ENCODE results near the gene ABCA6. TPM values are rescaled to one million over a fixed set of nuclear protein-coding genes. Genes with fewer than 3 reads are reported as not detected.

Gene ABCA6
- total RNA-seq, 2 donors from 2014 or later: 1.1 to 1.3 TPM

DNA sequence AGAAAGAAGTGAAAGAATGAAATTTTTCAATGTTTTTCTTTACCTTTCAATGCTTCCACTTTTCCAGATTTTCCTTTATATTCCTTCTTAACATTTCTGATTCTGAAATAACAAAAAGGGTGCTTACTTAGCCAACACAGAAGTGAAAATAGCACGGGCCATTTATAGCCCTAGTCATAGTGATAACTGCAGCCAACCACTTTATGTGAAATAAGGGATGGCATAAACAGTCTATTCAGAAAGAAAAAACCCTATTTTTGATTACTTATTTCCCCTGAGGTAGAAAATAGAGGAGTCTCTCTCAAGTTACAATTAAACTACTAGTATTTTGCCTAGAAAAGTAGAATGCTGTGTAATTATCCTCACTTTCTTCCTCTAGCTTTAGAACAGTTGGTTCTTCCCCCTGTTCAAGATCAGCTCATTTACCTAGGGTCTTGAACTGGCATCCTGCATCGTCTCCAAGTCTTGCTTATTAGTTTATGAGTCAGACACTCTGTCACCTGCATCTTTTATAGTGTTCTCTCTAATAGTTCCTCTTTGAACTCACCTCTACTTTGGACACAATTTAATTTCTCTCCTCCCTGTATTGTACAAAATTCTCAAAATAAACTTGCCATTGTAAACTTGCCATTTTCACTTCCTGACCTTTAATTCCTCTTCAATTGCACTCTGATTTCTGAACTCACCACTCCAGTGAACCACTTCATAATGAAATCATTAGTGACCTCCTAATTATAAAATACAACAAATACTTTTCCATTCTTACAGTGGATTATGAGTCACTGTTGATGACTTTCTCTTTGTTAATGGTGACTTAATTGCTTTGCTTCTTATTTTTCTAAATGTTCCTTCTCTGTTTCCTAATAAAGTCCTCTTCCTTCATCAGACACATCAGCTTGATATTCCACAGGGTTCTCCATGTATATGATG, 23.6 kb downstream of the ABCA6 start:
- no peak overlapping the region for H3K27ac Mint-ChIP-seq
- DNase-seq (ENCODE audit: low spot score): no peak
- ATAC-seq: no peak
- H3K9me3 Mint-ChIP-seq: no peaks in the 10 kb centered on the region
- no peaks in the 10 kb centered on the region for H3K4me1 Mint-ChIP-seq (ENCODE audit: low read depth in 2 of 2)
- no peaks in the 10 kb centered on the region for H3K36me3 Mint-ChIP-seq
- no peak overlapping the region for H3K4me3 Mint-ChIP-seq
- H3K27me3 Mint-ChIP-seq: peaks cover 4 to 13% of the 10 kb centered on the region in 2 donors

DNA sequence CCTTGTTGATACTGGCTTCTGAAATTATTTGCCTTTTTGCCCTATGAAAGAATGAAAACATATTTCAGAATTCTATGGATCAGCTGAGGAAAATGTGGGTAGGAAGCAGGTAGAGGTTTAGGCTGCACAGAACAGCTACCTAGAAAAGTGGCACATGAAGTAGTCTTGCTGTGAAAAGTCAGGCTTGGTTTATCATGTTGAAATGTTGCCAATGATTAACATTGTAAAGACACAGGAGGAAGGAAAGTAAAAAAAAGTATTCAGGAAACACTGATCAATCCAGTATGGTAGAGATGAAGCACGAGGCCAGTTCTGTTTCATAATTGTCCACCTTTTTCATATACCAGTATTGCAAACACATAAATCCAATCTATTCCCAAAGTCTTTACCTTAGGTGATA, 29.9 kb downstream of the ABCA6 start:
- no peak overlapping the region for H3K27ac Mint-ChIP-seq
- H3K4me3 Mint-ChIP-seq: no peak overlapping the region
- H3K27me3 Mint-ChIP-seq: no peaks in the 10 kb centered on the region
- no peaks in the 10 kb centered on the region for H3K9me3 Mint-ChIP-seq
- ATAC-seq: no peak
- no peaks in the 10 kb centered on the region for H3K4me1 Mint-ChIP-seq (ENCODE audit: low read depth in 2 of 2)
- no peak for DNase-seq (ENCODE audit: low spot score)
- H3K36me3 Mint-ChIP-seq: no peaks in the 10 kb centered on the region

DNA sequence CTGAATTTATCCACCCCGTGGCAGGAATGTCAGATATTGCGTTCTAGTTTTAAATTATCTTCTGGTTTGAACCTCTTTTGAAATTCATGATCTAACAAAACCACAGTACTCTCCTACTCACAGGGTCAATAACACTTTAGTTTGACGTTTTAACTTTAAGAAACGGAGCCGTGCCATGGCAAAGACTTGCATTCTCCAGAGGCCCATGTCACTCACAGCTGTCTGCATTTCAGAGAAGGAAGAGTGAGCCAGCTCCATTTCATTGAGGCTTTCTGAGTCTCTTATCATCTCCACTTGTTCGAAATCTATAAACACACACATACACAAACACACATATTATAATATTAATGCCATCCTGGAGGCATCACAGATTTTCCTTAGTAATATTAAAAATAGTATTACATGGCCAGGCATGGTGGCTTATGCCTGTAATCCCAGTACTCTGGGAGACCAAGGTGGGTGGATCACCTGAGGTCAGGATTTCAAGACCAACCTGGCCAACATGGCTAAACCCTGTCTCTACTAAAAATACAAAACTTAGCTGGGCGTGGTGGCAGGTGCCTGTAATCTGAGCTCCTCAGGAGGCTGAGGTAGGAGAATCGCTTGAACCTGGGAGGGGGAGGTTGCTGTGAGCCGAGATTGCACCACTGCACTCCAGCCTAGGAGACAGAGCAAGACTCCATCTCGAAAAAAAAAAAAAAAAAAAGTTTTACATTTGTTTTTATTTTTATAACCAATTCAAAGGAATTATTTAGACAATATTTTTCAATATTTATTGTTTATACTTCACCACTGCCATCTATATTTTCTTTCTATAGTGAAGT, 35.6 kb downstream of the ABCA6 start:
- H3K9me3 Mint-ChIP-seq: no peaks in the 10 kb centered on the region
- H3K27ac Mint-ChIP-seq: no peak overlapping the region
- H3K4me1 Mint-ChIP-seq (ENCODE audit: low read depth in 2 of 2): no peaks in the 10 kb centered on the region
- H3K4me3 Mint-ChIP-seq: no peak overlapping the region
- ATAC-seq (no peak), DNase-seq (ENCODE audit: low spot score) (no peak)
- H3K27me3 Mint-ChIP-seq: no peaks in the 10 kb centered on the region
- H3K36me3 Mint-ChIP-seq: no peaks in the 10 kb centered on the region

DNA sequence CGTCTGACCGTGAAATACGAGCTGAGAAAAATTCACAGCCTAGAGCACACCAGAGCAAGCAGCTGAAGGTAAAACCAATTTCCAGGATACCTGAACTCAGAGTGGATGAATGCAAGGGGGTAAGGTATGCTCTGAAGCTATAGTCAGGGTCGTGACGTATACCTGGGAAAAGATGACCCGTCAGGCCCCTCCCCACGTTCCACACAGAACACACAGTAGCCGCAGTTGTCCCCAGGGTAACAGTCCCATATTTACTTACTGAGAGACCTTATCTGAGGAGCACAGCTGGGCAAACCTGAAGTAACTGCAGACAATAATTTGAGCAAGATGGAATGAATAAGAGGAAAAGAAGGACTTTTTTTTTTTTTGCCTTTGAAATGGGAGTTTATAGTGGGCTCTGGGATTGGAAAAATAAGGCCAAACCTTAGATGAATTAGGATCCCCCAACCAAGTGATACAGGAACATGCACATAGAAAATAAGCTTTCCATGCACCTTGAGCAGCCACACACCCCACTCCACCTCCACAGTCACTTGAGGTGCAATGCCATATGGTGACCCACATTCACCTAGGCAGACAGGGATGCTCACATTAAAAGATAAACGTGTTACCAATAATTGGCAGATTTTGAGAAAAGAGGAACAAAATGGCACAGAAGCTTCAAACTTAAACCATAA, 38.0 kb downstream of the ABCA6 start:
- no peak overlapping the region for H3K4me3 Mint-ChIP-seq
- no peaks in the 10 kb centered on the region for H3K4me1 Mint-ChIP-seq (ENCODE audit: low read depth in 2 of 2)
- no peaks in the 10 kb centered on the region for H3K36me3 Mint-ChIP-seq
- DNase-seq (ENCODE audit: low spot score): no peak
- no peak for ATAC-seq
- no peak overlapping the region for H3K27ac Mint-ChIP-seq
- no peaks in the 10 kb centered on the region for H3K9me3 Mint-ChIP-seq
- no peaks in the 10 kb centered on the region for H3K27me3 Mint-ChIP-seq

DNA sequence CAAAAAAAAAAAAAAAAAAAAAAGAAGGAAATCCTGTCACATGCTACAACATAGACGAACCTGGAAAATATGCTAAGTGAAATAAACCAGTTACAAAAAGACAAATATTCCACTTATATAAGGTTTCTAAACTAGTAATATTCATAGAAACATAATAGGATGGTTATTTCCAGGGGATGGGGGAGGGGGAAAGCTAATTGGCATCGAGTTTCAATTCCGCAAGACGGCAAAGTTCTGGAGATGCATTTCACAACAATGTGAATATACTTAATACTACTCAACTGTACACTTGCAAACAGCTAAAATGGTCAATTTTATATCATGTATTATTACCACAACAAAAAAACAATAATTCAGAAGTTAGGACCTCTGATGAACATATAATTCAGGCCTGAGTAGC, 43.1 kb downstream of the ABCA6 start:
- H3K27ac Mint-ChIP-seq: no peak overlapping the region
- no peaks in the 10 kb centered on the region for H3K36me3 Mint-ChIP-seq
- no peaks in the 10 kb centered on the region for H3K4me1 Mint-ChIP-seq (ENCODE audit: low read depth in 2 of 2)

DNA sequence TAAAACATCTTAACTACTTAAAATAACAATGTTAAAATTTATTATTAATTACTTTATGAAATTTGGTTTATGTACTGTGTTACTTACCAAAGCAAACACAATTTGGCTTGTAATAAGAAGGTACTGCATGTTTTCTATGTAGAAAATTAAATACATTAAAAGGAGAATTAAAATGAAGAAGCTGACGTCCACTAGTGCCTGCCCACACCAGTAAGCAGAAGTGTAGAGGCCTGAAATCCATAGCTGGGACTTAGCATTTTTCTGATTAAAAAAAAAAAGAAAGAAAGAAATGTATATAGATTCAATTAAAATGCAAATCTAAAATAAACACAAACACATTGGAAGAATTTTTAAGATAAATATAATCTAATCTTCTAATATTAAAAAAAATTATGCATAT, 45.2 kb downstream of the ABCA6 start:
- peaks cover 5 to 6% of the 10 kb centered on the region in 2 donors for H3K4me1 Mint-ChIP-seq (ENCODE audit: low read depth in 2 of 2)
- DNase-seq (ENCODE audit: low spot score) (no peak), ATAC-seq (no peak)
- no peak overlapping the region for H3K4me3 Mint-ChIP-seq
- no peaks in the 10 kb centered on the region for H3K9me3 Mint-ChIP-seq
- H3K36me3 Mint-ChIP-seq: no peaks in the 10 kb centered on the region
- no peak overlapping the region for H3K27ac Mint-ChIP-seq
- peaks cover 0 to 4% of the 10 kb centered on the region in 2 donors for H3K27me3 Mint-ChIP-seq

More for the DNA sequence above, 43.1 kb downstream of the ABCA6 start:
- no peaks in the 10 kb centered on the region for H3K27me3 Mint-ChIP-seq
- no peak for DNase-seq (ENCODE audit: low spot score)
- no peak for ATAC-seq
- H3K9me3 Mint-ChIP-seq: no peaks in the 10 kb centered on the region
- no peak overlapping the region for H3K4me3 Mint-ChIP-seq

DNA sequence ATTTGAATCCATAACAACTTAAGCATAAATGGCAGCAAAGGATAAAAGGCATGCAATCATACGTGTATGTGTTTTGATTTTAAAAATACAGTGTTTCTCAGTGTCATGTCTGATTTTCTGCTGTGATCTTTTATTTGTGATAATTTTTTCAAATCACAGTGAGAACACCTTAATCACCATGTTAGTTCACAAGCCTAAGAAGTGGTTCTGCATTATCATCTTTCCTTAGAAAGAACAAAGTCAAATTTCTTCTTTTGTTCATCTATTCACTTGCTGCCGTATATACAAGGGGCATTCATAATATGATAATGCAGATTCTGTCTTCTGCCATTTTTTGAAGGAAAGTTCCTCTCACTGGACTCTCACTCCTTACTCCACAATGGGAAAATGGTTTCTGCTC, 47.7 kb downstream of the ABCA6 start:
- ATAC-seq (no peak), DNase-seq (ENCODE audit: low spot score) (no peak)
- H3K27ac Mint-ChIP-seq: no peak overlapping the region

DNA sequence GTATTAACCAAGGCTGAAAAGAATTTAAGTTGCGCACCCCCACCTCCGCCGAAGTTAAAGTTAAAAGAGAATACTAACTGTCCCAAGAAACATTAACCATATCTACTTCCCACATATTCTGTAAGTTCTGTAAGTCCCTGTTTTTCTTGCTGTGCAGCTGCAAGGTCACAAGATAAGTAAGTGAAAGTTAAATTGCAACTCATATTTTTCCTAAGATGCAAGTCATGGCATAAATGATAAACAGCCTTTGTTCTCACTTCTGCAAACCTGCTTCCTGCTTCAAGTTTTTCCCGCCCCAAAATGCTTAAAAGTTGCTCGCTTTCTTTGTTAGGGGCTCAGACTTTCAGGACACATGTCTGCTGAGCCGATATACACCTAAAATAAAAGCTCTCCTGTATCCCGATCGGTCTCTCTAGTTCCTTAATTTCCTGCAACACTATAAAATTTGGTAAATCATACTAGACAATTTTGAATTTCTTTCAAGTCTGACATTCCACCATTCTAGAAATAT, 48.4 kb downstream of the ABCA6 start:
- Mint-ChIP-seq H3K4me1 (ENCODE audit: low read depth in 2 of 2) (peaks cover 5 to 6% of the 10 kb centered on the region in 2 donors), H3K27ac (peak overlapping the region in 1 of 2 donors; percentile 9), H3K9me3 (peaks cover 3% of the 10 kb centered on the region), H3K4me3 (peak overlapping the region; percentile 23), H3K27me3 (peaks cover 0 to 7% of the 10 kb centered on the region in 2 donors), H3K36me3 (no peaks in the 10 kb centered on the region)
- no peak for DNase-seq (ENCODE audit: low spot score)
- no peak for ATAC-seq

More for the DNA sequence above, 47.7 kb downstream of the ABCA6 start:
- H3K27me3 Mint-ChIP-seq: peaks cover 0 to 4% of the 10 kb centered on the region in 2 donors
- H3K9me3 Mint-ChIP-seq: no peaks in the 10 kb centered on the region
- H3K36me3 Mint-ChIP-seq: no peaks in the 10 kb centered on the region
- H3K4me1 Mint-ChIP-seq (ENCODE audit: low read depth in 2 of 2): peaks cover 5 to 6% of the 10 kb centered on the region in 2 donors
- no peak overlapping the region for H3K4me3 Mint-ChIP-seq

DNA sequence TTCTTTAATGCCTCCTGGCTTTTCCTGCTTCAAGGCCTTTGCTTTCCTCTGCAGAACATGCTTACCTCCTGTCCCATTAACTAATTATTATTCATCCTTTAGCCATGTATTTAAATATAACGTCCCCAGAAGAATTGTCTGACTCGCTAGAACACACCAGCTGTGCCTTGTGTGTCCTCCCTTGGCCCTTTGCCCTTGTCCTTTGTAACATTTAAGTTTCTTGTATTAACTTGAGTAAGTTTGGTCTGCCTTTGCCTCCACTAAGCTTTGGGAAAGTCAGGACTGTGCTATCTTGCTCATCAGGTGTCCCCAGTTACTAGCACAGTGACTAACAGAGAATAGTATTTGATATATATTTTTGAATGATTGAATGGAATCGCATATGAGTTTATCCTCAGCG, 51.3 kb downstream of the ABCA6 start:
- ATAC-seq (no peak), DNase-seq (ENCODE audit: low spot score) (no peak)
- Mint-ChIP-seq H3K27me3 (peaks cover 0 to 7% of the 10 kb centered on the region in 2 donors), H3K4me3 (no peak overlapping the region), H3K27ac (no peak overlapping the region), H3K9me3 (peaks cover 3% of the 10 kb centered on the region), H3K36me3 (no peaks in the 10 kb centered on the region), H3K4me1 (ENCODE audit: low read depth in 2 of 2) (peaks cover 5 to 6% of the 10 kb centered on the region in 2 donors)

DNA sequence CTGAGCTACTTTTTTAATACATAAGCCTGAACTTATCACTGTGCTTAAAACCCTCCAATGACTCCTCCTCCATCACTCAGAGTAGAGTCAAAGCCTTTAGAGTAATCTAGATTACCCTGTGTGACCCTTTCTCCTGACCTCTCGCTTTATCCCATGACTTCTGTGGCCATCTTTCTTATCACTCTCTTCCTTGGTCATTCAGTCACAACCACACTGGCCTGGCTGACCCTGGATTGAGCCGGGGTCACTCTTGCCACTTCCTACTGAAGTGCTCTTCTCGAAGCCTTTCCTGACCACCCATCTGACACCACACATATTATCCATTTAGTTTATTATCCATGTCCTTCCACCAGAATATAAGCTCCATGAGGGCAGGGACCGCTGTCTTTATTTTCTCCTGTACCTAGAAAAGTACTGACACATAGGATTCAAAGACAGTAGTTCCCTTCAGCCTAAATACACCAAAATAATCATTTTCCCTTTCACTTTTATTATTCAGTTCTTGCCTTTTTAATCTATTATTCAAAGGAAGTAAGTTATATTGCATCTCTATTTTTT, 53.0 kb downstream of the ABCA6 start:
- peaks cover 5 to 6% of the 10 kb centered on the region in 2 donors for H3K4me1 Mint-ChIP-seq (ENCODE audit: low read depth in 2 of 2)
- peaks cover 3% of the 10 kb centered on the region for H3K9me3 Mint-ChIP-seq
- DNase-seq (ENCODE audit: low spot score) (no peak), ATAC-seq (no peak)
- H3K27ac Mint-ChIP-seq: no peak overlapping the region
- peaks cover 0 to 7% of the 10 kb centered on the region in 2 donors for H3K27me3 Mint-ChIP-seq
- H3K36me3 Mint-ChIP-seq: no peaks in the 10 kb centered on the region
- H3K4me3 Mint-ChIP-seq: no peak overlapping the region

DNA sequence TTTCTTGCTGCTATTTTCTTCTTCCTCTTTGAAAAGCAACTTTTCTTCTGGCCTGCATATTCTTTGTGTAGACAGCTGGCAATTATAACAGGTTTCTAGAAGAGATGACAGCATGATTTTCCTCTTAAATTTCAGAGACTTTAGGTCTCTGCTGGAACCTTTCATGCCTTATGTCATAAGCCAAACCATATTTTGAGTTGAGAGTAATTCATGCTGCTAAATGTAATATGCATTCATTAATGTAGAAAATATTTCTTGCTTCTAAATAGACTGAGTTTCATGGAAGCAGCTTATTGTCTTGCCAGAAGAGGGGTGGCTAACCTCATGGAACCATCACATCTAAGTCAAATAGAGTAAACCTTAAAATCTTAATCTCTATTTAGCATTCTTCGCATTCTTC, 55.1 kb downstream of the ABCA6 start:
- no peak overlapping the region for H3K4me3 Mint-ChIP-seq
- H3K27ac Mint-ChIP-seq: no peak overlapping the region
- H3K4me1 Mint-ChIP-seq (ENCODE audit: low read depth in 2 of 2): no peaks in the 10 kb centered on the region
- ATAC-seq: no peak
- no peak for DNase-seq (ENCODE audit: low spot score)
- H3K27me3 Mint-ChIP-seq: peaks cover 0 to 3% of the 10 kb centered on the region in 2 donors
- H3K36me3 Mint-ChIP-seq: no peaks in the 10 kb centered on the region
- peaks cover 3% of the 10 kb centered on the region for H3K9me3 Mint-ChIP-seq

DNA sequence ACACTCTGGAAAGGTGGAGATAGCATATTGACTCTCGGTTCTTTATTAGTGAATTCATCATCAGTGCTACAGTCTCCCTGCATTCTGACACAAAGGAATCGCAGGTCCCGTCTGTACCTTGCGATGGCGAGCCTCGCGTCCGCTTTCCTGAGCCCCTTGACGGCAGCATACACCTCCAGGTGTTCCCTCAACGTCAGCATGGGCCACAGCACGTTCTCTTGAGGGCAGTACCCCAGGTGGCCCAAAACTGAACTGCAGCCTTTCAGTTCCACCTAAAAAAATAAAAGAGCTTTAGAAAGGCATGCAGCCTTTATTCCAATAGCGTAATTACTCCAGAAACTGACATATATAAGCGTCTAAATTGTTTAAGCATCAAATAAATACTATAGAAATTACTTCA, 56.8 kb downstream of the ABCA6 start:
- ATAC-seq (no peak), DNase-seq (ENCODE audit: low spot score) (no peak)
- H3K27me3 Mint-ChIP-seq: peaks cover 0 to 3% of the 10 kb centered on the region in 2 donors
- no peak overlapping the region for H3K27ac Mint-ChIP-seq
- H3K36me3 Mint-ChIP-seq: no peaks in the 10 kb centered on the region
- no peak overlapping the region for H3K4me3 Mint-ChIP-seq
- no peaks in the 10 kb centered on the region for H3K4me1 Mint-ChIP-seq (ENCODE audit: low read depth in 2 of 2)
- H3K9me3 Mint-ChIP-seq: peaks cover 3% of the 10 kb centered on the region

DNA sequence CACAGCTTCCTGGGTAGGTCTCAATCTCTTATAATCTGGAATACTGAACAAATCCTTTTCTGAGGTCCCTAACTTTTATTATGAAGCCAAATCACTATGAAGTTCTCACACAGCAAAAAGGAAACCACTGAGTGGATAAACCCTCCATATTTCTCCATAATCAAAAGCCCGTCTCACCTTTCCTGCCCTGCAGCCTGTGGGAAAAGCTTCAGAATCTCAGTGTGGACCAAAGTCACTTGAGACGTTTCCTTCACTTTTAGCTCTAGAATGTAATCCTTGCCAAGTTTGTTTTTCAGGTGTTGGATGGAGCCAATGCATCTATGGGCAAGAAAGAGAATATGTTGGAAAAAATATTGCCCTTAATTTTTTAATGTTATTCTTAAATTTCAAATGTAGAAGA, 59.0 kb downstream of the ABCA6 start:
- DNase-seq (ENCODE audit: low spot score) (no peak), ATAC-seq (no peak)
- Mint-ChIP-seq H3K4me1 (ENCODE audit: low read depth in 2 of 2) (no peaks in the 10 kb centered on the region), H3K36me3 (no peaks in the 10 kb centered on the region), H3K9me3 (no peaks in the 10 kb centered on the region), H3K4me3 (no peak overlapping the region), H3K27me3 (no peaks in the 10 kb centered on the region), H3K27ac (no peak overlapping the region)

Data from natural killer cell treated with Interleukin-12 subunit alpha and Interleukin-12 subunit beta and Interleukin-15 and Interleukin-18, amount 100 ng/mL, for 72 hours (primary cell).